GM23248 (cell line): ENCODE data around the gene PCDHA1.

Source experiments
- EZH2 ChIP-seq: fragments of 200-600 bp; sonication (generic); IDR thresholded peaks from 2 replicates; pipeline ENCODE4 v1.6.1; 2018; ENCODE audit warnings: antibody characterized with exemption, mild to moderate bottlenecking; ENCODE audit not compliant: insufficient read depth, poor library complexity, severe bottlenecking
- EZH2phosphoT487 ChIP-seq: fragments of 200-600 bp; sonication (generic); IDR thresholded peaks from 2 replicates; pipeline ENCODE4 v1.6.1; 2018; ENCODE audit warnings: antibody characterized with exemption, moderate library complexity, mild to moderate bottlenecking, low read depth; ENCODE audit not compliant: insufficient read depth

DNA sequence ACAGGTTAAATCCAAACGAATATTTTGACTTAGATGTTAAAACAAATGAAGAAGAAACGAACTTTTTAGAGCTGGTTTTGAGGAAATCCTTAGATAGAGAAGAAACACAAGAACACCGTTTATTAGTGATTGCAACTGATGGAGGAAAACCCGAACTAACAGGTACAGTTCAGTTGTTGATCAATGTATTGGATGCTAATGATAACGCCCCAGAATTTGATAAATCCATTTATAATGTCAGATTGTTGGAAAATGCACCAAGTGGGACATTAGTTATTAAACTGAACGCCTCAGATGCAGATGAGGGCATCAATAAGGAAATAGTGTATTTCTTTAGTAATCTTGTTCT is 36.3 kb downstream of the PCDHA1 start:
- TF ChIP-seq EZH2, result no peak
- no peak for TF ChIP-seq EZH2phosphoT487
